ENCODE data around the gene SLC6A7.

GRCh38 chr5:150146862-150147601, 42.8 kb upstream of the SLC6A7 start:
- no peak for TF ChIP-seq CTCF (IDR thresholded peaks at IDR 0.05)
- no peak for TF ChIP-seq POLR2A (IDR thresholded peaks at IDR 0.05)
